T-cell (primary cell): ENCODE data around the gene PEAK1. TPM values are rescaled to one million over a fixed set of nuclear protein-coding genes. Genes with fewer than 3 reads are reported as not detected.

Experiments used
- ATAC-seq, 4 experiments: fragments of 200-7000 bp in 3 of 4; fragments of 150-1000 bp in 1 of 4; cut with Tn5 transposase; replicated peaks in 1 of 4; 1 replicate in 3 of 4; 2 replicates in 1 of 4; pipeline ENCODE4 v1.10.0; 2021; ENCODE audit warnings: moderate library complexity in 3 of 4, mild to moderate bottlenecking in 2 of 4, moderate number of reproducible peaks in 1 of 4
- CTCF ChIA-PET, 2 donors: fragments of 300-600 bp; sonication (Branson Sonifier 250); formaldehyde crosslinking; loops; one replicate each; lab custom pipeline; 2022; ENCODE audit warnings: antibody characterized with exemption in 2 of 2; lab: Charles Lee
- POLR2A ChIA-PET, 2 donors: fragments of 300-600 bp; sonication (Branson Sonifier 250); formaldehyde crosslinking; loops; one replicate each; lab custom pipeline; 2022; ENCODE audit warnings: antibody characterized with exemption in 2 of 2; lab: Charles Lee
- DNase-seq, 35 experiments: peaks; one replicate each; pipeline versions ENCODE4 v3.0.0 to v3.0.0-alpha.2; 2013 to 2023
- H3K27ac ChIP-seq: one replicate; pipeline ENCODE4 v1.5.1; 2013; ENCODE audit warnings: low read length
- H3K27me3 ChIP-seq, 2 experiments: replicated peaks in 1 of 2; 1 replicate in 1 of 2; 2 replicates in 1 of 2; pipeline versions ENCODE4 v1.6.1 to v1.7.0; 2013; ENCODE audit warnings: low read length in 1 of 2, mixed read lengths in 1 of 2; ENCODE audit not compliant: control insufficient read depth in 2 of 2, insufficient read depth in 2 of 2; ENCODE audit errors: extremely low read depth in 1 of 2
- H3K36me3 ChIP-seq, 2 donors: 1 replicate in 1 of 2; 2 replicates in 1 of 2; pipeline versions ENCODE4 v1.6.1 to v1.7.0; 2013; ENCODE audit warnings: low read length in 1 of 2; ENCODE audit not compliant: control insufficient read depth in 2 of 2, insufficient read depth in 1 of 2; ENCODE audit errors: extremely low read depth in 1 of 2
- H3K4me1 ChIP-seq, 2 experiments: 1 replicate in 1 of 2; 2 replicates in 1 of 2; pipeline versions ENCODE4 v1.6.1 to v1.7.0; 2013; ENCODE audit warnings: low read length in 2 of 2, mixed read lengths in 1 of 2; ENCODE audit not compliant: insufficient read depth in 2 of 2, control insufficient read depth in 1 of 2; ENCODE audit errors: extremely low read depth in 1 of 2
- H3K4me3 ChIP-seq, 2 donors: 1 replicate in 1 of 2; 2 replicates in 1 of 2; pipeline versions ENCODE4 v1.5.1 to v1.7.0; 2013; ENCODE audit warnings: mild to moderate bottlenecking in 2 of 2, low read length in 1 of 2, moderate library complexity in 1 of 2; ENCODE audit not compliant: control insufficient read depth in 1 of 2; ENCODE audit errors: extremely low read depth in 1 of 2
- H3K9me3 ChIP-seq: 2 replicates; pipeline ENCODE4 v1.7.0; 2013
- H3K27ac Mint-ChIP-seq, 2 donors: one replicate each; pipeline ENCODE4 v1.8.0; 2020 to 2021; ENCODE audit warnings: mild to moderate bottlenecking in 2 of 2, mixed read lengths in 2 of 2
- H3K27me3 Mint-ChIP-seq, 2 donors: one replicate each; pipeline ENCODE4 v1.8.0; 2021 to 2022; ENCODE audit warnings: mixed read lengths in 2 of 2
- H3K36me3 Mint-ChIP-seq: one replicate; pipeline ENCODE4 v1.8.0; 2021; ENCODE audit warnings: mixed read lengths
- H3K4me1 Mint-ChIP-seq, 3 donors: one replicate each; pipeline ENCODE4 v1.8.0; 2020 to 2022; ENCODE audit warnings: mixed read lengths in 3 of 3, mild to moderate bottlenecking in 1 of 3
- H3K4me3 Mint-ChIP-seq, 3 donors: one replicate each; pipeline ENCODE4 v1.8.0; 2020 to 2022; ENCODE audit warnings: mild to moderate bottlenecking in 3 of 3, mixed read lengths in 3 of 3, moderate library complexity in 3 of 3
- H3K9me3 Mint-ChIP-seq, 3 donors: one replicate each; pipeline ENCODE4 v1.8.0; 2020 to 2022; ENCODE audit warnings: mixed read lengths in 3 of 3
- WGBS: methylation state at CpG from one replicate; pipeline ENCODE4 v1.1.5; 2013; ENCODE audit warnings: missing lambda C conversion rate; ENCODE audit not compliant: insufficient coverage; 5-methylcytosine and 5-hydroxymethylcytosine counted together
- total RNA-seq, 35 experiments: library from RNA in 6 of 35; stranded (reverse) in 6 of 35; fragments of 120-200 nt in 1 of 35; gene quantifications; one replicate each; pipeline versions ENCODE4 v1.2.1 to v1.2.4 and lab custom pipeline; 2013 to 2026

The PEAK1 gene
- total RNA-seq, 5 donors from 2014 or later (not counting 1 experiment from before 2014, with no cell fraction given) = 9.4 to 17.7 (median 10.9) TPM

- H3K27ac ChIP-seq = no peak overlapping the region
- no peaks in the 10 kb centered on the region for H3K4me1 ChIP-seq
- WGBS = no CpG with 5 or more reads among the region's 1 CpG
- Mint-ChIP-seq H3K4me1 (no peaks in the 10 kb centered on the region), H3K4me3 (no peak overlapping the region), H3K36me3 (no peaks in the 10 kb centered on the region), H3K27ac (no peak overlapping the region), H3K9me3 (peaks cover 0 to 4% (median 0%) of the 10 kb centered on the region in 3 donors), H3K27me3 (no peaks in the 10 kb centered on the region)
- DNase-seq (no peak), ATAC-seq (no peak)
- no peaks in the 10 kb centered on the region for H3K9me3 ChIP-seq
- POLR2A ChIA-PET = no interaction called here
- no peaks in the 10 kb centered on the region for H3K36me3 ChIP-seq
- no peak overlapping the region for H3K4me3 ChIP-seq
- CTCF ChIA-PET = no interaction called here
- H3K27me3 ChIP-seq = no peaks in the 10 kb centered on the region
Measured at GRCh38 chr15:77375133-77375532, 44.8 kb downstream of the PEAK1 start.

DNA sequence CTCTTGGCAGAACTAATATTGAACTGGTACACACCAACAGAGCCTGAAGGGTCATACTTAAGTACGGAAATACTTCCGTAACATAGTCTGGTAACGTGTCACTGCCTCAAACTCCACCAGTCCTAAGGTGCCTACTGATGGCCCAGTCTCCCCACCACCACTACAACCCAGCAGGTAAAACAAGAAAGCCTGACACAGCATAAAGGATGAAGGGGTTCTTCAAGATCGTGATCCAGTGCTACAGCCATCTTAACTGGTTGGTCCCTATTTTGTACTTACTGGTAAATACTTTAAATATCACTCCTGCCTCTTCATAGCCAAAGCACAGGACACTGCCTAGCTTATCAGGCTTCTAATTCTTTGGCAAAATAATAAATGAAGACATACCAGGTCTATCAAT, 46.5 kb downstream of the PEAK1 start:
- no peak overlapping the region for H3K27ac Mint-ChIP-seq
- Histone ChIP-seq H3K4me1 (no peaks in the 10 kb centered on the region), H3K36me3 (no peaks in the 10 kb centered on the region), H3K27ac (no peak overlapping the region), H3K4me3 (no peak overlapping the region), H3K27me3 (no peaks in the 10 kb centered on the region), H3K9me3 (no peaks in the 10 kb centered on the region)
- ChIA-PET POLR2A (no interaction called here), CTCF (no interaction called here)
- DNase-seq (no peak), ATAC-seq (no peak)
- no peak overlapping the region for H3K4me3 Mint-ChIP-seq
- peaks cover 0 to 4% (median 0%) of the 10 kb centered on the region in 3 donors for H3K9me3 Mint-ChIP-seq
- WGBS = 100% methylated on average over 3 of the region's 4 CpGs
- no peaks in the 10 kb centered on the region for H3K27me3 Mint-ChIP-seq
- H3K4me1 Mint-ChIP-seq = no peaks in the 10 kb centered on the region
- no peaks in the 10 kb centered on the region for H3K36me3 Mint-ChIP-seq

DNA sequence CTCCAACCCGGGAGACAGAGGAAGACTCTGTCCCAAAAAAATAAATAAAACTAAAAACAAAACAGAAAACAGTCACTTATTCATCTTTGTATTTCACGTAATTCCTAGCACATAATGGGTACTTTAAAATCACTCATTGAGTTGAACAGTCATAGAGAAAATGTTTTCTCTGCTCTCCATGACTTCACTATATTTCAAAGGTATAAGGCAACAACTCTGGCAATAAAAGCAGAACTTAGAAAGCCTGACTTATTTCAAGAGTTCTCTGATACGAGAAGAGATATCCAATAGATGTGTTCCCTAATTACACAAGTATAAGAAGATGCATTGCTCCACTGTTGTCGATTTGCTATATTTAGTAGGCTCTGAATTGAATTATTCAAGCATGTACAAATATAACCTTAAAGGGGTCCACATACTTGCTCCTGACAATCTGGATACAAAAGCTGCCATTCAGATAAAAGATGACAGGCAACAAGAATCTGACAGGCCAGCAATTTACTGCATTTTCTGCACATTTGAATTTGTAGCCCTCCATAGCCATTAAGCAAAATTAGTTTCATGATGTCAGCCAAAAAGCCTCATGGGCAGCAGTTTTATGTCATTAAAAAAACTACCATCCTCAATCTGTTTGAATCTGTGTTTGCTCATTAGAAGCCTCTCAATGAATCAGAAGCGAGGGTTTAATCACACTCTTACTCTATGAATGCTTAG, 47.9 kb downstream of the PEAK1 start:
- Histone ChIP-seq H3K4me1 (no peaks in the 10 kb centered on the region), H3K27ac (no peak overlapping the region), H3K27me3 (no peaks in the 10 kb centered on the region), H3K4me3 (no peak overlapping the region), H3K9me3 (no peaks in the 10 kb centered on the region), H3K36me3 (no peaks in the 10 kb centered on the region)
- no peaks in the 10 kb centered on the region for H3K4me1 Mint-ChIP-seq
- H3K36me3 Mint-ChIP-seq = no peaks in the 10 kb centered on the region
- no peaks in the 10 kb centered on the region for H3K27me3 Mint-ChIP-seq
- no peak overlapping the region for H3K4me3 Mint-ChIP-seq
- peaks cover 0 to 4% (median 0%) of the 10 kb centered on the region in 3 donors for H3K9me3 Mint-ChIP-seq
- no peak for ATAC-seq
- WGBS = 100% methylated on average over 1 of the region's 5 CpGs
- CTCF ChIA-PET = no interaction called here
- DNase-seq = no peak
- POLR2A ChIA-PET = no interaction called here
- H3K27ac Mint-ChIP-seq = no peak overlapping the region

- no peak for DNase-seq
- H3K27ac Mint-ChIP-seq = no peak overlapping the region
- Histone ChIP-seq H3K27ac (no peak overlapping the region), H3K4me3 (no peak overlapping the region), H3K9me3 (no peaks in the 10 kb centered on the region), H3K27me3 (no peaks in the 10 kb centered on the region), H3K4me1 (no peaks in the 10 kb centered on the region), H3K36me3 (no peaks in the 10 kb centered on the region)
- ChIA-PET POLR2A (interaction anchor here in 1 of 2 donors (0.6 kb wide), 1 partner anchor 1152 kb away, joined by 5 read pairs; no protein-coding TSS in a partner anchor), CTCF (no interaction called here)
- peaks cover 0 to 4% (median 0%) of the 10 kb centered on the region in 3 donors for H3K9me3 Mint-ChIP-seq
- H3K4me1 Mint-ChIP-seq = no peaks in the 10 kb centered on the region
- H3K27me3 Mint-ChIP-seq = no peaks in the 10 kb centered on the region
- ATAC-seq = no peak
- H3K36me3 Mint-ChIP-seq = no peaks in the 10 kb centered on the region
- H3K4me3 Mint-ChIP-seq = no peak overlapping the region
- 100% methylated on average over 3 of the region's 8 CpGs for WGBS
Measured at GRCh38 chr15:77370580-77370979, 49.3 kb downstream of the PEAK1 start.

DNA sequence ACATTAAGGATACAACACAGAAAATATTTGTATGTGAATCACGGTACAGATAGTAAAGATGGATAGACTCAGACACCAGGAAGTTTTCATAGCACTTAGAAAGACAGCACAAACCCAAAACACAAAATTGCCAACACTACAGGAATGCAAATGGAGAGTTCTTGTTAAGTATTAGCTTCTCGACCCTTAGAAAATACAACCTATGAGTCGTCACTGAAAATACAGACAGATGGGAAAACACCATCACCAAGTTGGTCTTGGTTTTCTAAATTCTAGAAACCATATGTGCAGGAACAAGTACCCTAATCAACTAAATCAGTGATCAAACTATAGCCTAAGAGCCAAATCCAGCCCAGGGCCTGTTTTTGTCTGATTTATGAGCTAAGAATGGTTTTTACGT, 50.7 kb downstream of the PEAK1 start:
- Histone ChIP-seq H3K4me3 (no peak overlapping the region), H3K4me1 (no peaks in the 10 kb centered on the region), H3K27me3 (no peaks in the 10 kb centered on the region), H3K36me3 (no peaks in the 10 kb centered on the region), H3K9me3 (no peaks in the 10 kb centered on the region), H3K27ac (no peak overlapping the region)
- ATAC-seq (no peak), DNase-seq (no peak)
- no CpG with 5 or more reads among the region's 4 CpGs for WGBS
- POLR2A ChIA-PET = no interaction called here
- CTCF ChIA-PET = no interaction called here
- Mint-ChIP-seq H3K27ac (no peak overlapping the region), H3K36me3 (no peaks in the 10 kb centered on the region), H3K27me3 (no peaks in the 10 kb centered on the region), H3K4me1 (no peaks in the 10 kb centered on the region), H3K4me3 (no peak overlapping the region), H3K9me3 (peaks cover 0 to 4% (median 0%) of the 10 kb centered on the region in 3 donors)

DNA sequence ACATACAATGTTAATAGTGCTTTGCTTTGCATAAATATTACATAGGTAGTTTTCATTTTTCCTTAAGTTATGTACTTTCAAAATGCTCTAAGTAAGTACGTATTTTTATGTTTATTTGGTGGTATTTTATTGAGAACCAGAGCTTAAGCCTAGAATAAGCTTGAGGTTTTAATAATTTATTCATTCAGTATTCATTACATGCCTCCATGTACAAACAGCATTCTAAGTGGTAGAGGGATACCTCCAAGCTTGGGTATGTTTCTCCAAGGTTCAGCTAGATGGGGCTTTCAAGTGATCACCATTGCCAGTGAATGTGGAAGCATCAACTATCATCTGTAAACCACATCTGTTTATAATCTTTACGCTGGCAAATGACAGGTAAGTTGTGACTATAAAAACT, 52.3 kb downstream of the PEAK1 start:
- Histone ChIP-seq H3K4me1 (no peaks in the 10 kb centered on the region), H3K36me3 (no peaks in the 10 kb centered on the region), H3K27ac (no peak overlapping the region), H3K9me3 (no peaks in the 10 kb centered on the region), H3K4me3 (no peak overlapping the region), H3K27me3 (no peaks in the 10 kb centered on the region)
- Mint-ChIP-seq H3K36me3 (peaks cover 8% of the 10 kb centered on the region), H3K27ac (no peak overlapping the region), H3K4me3 (no peak overlapping the region), H3K27me3 (no peaks in the 10 kb centered on the region), H3K9me3 (no peaks in the 10 kb centered on the region), H3K4me1 (no peaks in the 10 kb centered on the region)
- DNase-seq (no peak), ATAC-seq (no peak)
- no CpG with 5 or more reads among the region's 2 CpGs for WGBS
- POLR2A ChIA-PET = no interaction called here
- CTCF ChIA-PET = interaction anchor here in 1 of 2 donors (0.6 kb wide), 2 partner anchors 343 to 532 kb away, joined by 3 to 4 read pairs; no protein-coding TSS in a partner anchor
